ENCODE measurements around the gene NCL.

DNA sequence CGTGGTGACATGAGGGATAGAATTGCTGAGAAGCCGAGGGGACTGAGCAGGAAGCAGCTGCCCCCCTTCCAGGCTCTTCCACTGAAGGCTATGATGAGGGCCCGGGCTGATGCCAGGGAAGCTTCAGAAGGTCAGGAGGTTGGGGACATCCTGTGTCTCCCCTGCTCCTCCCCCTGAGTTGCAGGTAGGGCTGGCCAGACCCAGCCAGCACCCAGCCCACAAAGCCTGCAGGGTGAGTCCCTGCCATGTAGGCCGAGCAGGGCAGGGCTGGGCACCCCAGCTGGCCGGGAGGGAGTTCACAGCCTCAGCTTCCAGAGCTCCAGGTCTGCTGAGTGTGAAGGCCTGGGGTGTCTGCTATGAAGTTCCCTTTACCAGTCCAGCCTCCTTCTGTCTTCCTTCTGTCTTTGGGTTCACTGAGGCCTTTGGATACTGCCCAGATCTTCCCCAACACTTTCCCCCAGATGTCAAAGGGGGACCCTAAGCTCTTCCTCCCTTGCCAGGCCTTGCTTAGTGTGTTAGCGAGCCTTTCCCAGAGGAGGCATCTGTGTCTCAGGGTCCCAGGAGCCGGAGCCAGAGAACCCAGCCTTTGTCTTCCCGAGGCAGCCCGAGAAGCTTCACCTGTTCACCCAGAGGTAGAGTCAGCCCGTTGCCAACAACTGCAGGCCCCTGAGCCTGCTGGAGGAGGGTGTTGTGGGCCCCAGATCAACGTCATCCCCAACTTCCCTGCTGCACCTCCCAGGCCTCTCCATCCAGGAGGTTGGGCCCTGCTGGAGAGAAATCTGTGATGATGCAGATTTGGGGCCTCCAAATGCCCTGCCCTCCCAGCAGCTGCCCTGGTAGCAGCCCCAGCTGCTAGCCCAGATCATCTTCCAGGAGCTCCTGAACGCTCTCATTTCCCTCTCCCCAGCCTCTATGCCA, 3.6 kb upstream of the NCL start:
- TF ChIP-seq, protein P1, sequence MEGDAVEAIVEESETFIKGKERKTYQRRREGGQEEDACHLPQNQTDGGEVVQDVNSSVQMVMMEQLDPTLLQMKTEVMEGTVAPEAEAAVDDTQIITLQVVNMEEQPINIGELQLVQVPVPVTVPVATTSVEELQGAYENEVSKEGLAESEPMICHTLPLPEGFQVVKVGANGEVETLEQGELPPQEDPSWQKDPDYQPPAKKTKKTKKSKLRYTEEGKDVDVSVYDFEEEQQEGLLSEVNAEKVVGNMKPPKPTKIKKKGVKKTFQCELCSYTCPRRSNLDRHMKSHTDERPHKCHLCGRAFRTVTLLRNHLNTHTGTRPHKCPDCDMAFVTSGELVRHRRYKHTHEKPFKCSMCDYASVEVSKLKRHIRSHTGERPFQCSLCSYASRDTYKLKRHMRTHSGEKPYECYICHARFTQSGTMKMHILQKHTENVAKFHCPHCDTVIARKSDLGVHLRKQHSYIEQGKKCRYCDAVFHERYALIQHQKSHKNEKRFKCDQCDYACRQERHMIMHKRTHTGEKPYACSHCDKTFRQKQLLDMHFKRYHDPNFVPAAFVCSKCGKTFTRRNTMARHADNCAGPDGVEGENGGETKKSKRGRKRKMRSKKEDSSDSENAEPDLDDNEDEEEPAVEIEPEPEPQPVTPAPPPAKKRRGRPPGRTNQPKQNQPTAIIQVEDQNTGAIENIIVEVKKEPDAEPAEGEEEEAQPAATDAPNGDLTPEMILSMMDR (IDR thresholded peaks at IDR 0.05 in 2 of 3, conservative IDR thresholded peaks at IDR 0.05 in 1 of 3; ENCODE audit: borderline replicate concordance in 1 of 3, insufficient read depth in 1 of 3, low read depth in 2 of 3, low read length in 2 of 3) = no peak
- TF ChIP-seq POLR2AphosphoS5 (IDR thresholded peaks at IDR 0.05; ENCODE audit: low read depth, low read length) = no peak

Data from HCT116 (cell line).